PC-3 (cell line): ENCODE data around the gene NEURL1B. TPM values are rescaled to one million over a fixed set of nuclear protein-coding genes. Genes with fewer than 3 reads are reported as not detected.

ENCODE experiments used
- ATAC-seq: fragments of 200-7000 bp; cut with Tn5 transposase; 2 replicates; pipeline ENCODE4 v1.9.1; 2020; ENCODE audit warnings: mild to moderate bottlenecking, moderate library complexity
- BruUV-seq: library from RNA; stranded (reverse); fragments of 400-500 nt; replicated peaks from 2 replicates; lab custom pipeline; 2021; lab: Mats Ljungman, UMichigan
- CTCF ChIA-PET: fragments of 300-600 bp; sonication (Branson Sonifier 250); formaldehyde crosslinking; loops from one replicate; lab custom pipeline; 2022; ENCODE audit warnings: antibody characterized with exemption; lab: Charles Lee
- POLR2A ChIA-PET: fragments of 300-600 bp; sonication (Branson Sonifier 250); formaldehyde crosslinking; loops from one replicate; lab custom pipeline; 2022; ENCODE audit warnings: antibody characterized with exemption; ENCODE audit not compliant: unreplicated experiment; lab: Charles Lee
- DNase-seq: peaks from one replicate; pipeline ENCODE4 v3.0.0-alpha.2; 2015
- H2AFZ ChIP-seq: fragments of 300-600 bp; sonication (generic); 2 replicates; pipeline ENCODE4 v1.6.0; 2016; ENCODE audit warnings: antibody characterized with exemption, low read length
- H3F3A ChIP-seq: fragments of 300-600 bp; sonication (generic); one replicate; pipeline ENCODE4 v1.6.0; 2017; ENCODE audit warnings: antibody characterized with exemption, low read length, control low read depth, mild to moderate bottlenecking; ENCODE audit not compliant: unreplicated experiment
- H3K27ac ChIP-seq: fragments of 300-600 bp; sonication (generic); 2 replicates; pipeline ENCODE4 v1.5.1; 2016; ENCODE audit warnings: mild to moderate bottlenecking, low read length
- H3K27me3 ChIP-seq: fragments of 300-600 bp; sonication (generic); 2 replicates; pipeline ENCODE4 v1.6.1; 2016; ENCODE audit warnings: low read length, mixed read lengths
- H3K36me3 ChIP-seq: fragments of 300-600 bp; sonication (generic); 2 replicates; pipeline ENCODE4 v1.6.1; 2016; ENCODE audit warnings: low read depth, mixed run types, low read length, mixed read lengths
- H3K4me1 ChIP-seq: fragments of 300-600 bp; sonication (generic); 2 replicates; pipeline ENCODE4 v1.5.1; 2016; ENCODE audit warnings: low read length; ENCODE audit not compliant: insufficient read depth
- H3K4me2 ChIP-seq: fragments of 300-600 bp; sonication (generic); 2 replicates; pipeline ENCODE4 v1.6.0; 2016; ENCODE audit warnings: low read length
- H3K4me3 ChIP-seq: fragments of 300-600 bp; sonication (generic); 2 replicates; pipeline ENCODE4 v1.5.1; 2016; ENCODE audit warnings: mild to moderate bottlenecking, low read length, mixed read lengths
- H3K79me2 ChIP-seq: fragments of 300-600 bp; sonication (generic); 2 replicates; pipeline ENCODE4 v1.6.1; 2017; ENCODE audit warnings: low read length, mixed read lengths
- H3K9ac ChIP-seq: fragments of 300-600 bp; sonication (generic); 2 replicates; pipeline ENCODE4 v1.6.0; 2016; ENCODE audit warnings: mild to moderate bottlenecking, low read length
- H3K9me2 ChIP-seq: fragments of 300-600 bp; sonication (generic); replicated peaks from 2 replicates; pipeline ENCODE4 v1.6.1; 2016; ENCODE audit warnings: mixed run types, low read length, mixed read lengths
- H3K9me3 ChIP-seq: fragments of 300-600 bp; sonication (generic); 2 replicates; pipeline ENCODE4 v1.6.1; 2016; ENCODE audit warnings: low read length, mixed read lengths
- H4K20me1 ChIP-seq: fragments of 300-600 bp; sonication (generic); 2 replicates; pipeline ENCODE4 v1.6.1; 2016; ENCODE audit warnings: low read length, mixed read lengths
- EZH2 ChIP-seq: fragments of 300-600 bp; sonication (generic); IDR thresholded peaks from one replicate; pipeline ENCODE4 v1.6.1; 2017; ENCODE audit warnings: antibody characterized with exemption, mild to moderate bottlenecking, low read length; ENCODE audit not compliant: unreplicated experiment
- EZH2phosphoT487 ChIP-seq: fragments of 300-600 bp; sonication (generic); IDR thresholded peaks from 2 replicates; pipeline ENCODE4 v1.6.1; 2018; ENCODE audit warnings: mild to moderate bottlenecking, antibody characterized with exemption, low read length, borderline replicate concordance
- intact Hi-C: fragments of 100-400 bp; cut with micrococcal nuclease; formaldehyde crosslinking; loops from 2 replicates; pipeline ENCODE4 v1.9.0; 2023
- total RNA-seq: library from RNA; depleted of rRNA; stranded (reverse); fragments of >200 nt; gene quantifications from 2 replicates; pipeline ENCODE4 v1.2.3, GENCODE V29; 2014
- TF ChIP-seq, protein P1 (sequence below): fragments of 300-600 bp; sonication (generic); conservative IDR thresholded peaks from 2 replicates; pipeline ENCODE4 v1.5.1; 2017; ENCODE audit warnings: antibody characterized with exemption, low read depth, mild to moderate bottlenecking, low read length

Gene NEURL1B
- total RNA-seq, 1 experiment from 2014 or later: 0.95 TPM

DNA sequence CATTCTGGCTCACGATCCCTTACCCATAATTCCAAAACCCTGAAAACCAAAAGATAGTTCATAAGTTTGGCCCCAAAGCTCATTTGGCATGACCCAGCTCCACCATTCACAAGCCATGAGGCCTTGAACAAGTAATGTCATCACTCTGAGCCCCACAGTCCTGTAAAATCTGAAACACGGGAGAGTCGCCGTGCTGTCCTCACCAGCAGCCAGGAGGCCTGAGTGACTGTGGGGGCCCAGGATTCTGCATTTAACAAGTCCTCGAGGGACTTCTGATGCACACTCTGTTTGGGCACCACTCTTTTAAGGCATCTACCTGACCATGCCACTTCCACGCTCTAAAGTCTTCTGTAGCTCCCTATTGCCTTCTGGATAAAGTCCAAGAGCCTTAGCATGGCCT lies 89.2 kb downstream of the NEURL1B start:
- no peak for ATAC-seq
- BruUV-seq: no TSS peak
- CTCF ChIA-PET: no interaction called here
- Histone ChIP-seq H3K9me3 (no peaks in the 10 kb centered on the region), H3F3A (no peaks in the 10 kb centered on the region), H3K4me2 (no peak overlapping the region), H3K4me3 (no peak overlapping the region), H4K20me1 (no peaks in the 10 kb centered on the region), H3K36me3 (no peaks in the 10 kb centered on the region), H3K27me3 (no peaks in the 10 kb centered on the region), H3K79me2 (no peaks in the 10 kb centered on the region), H3K27ac (no peak overlapping the region), H3K9ac (no peak overlapping the region), H3K4me1 (peaks cover 9% of the 10 kb centered on the region), H3K9me2 (no peaks in the 10 kb centered on the region), H2AFZ (no peak overlapping the region)
- DNase-seq: no peak
- POLR2A ChIA-PET: no interaction called here
- TF ChIP-seq, protein P1, sequence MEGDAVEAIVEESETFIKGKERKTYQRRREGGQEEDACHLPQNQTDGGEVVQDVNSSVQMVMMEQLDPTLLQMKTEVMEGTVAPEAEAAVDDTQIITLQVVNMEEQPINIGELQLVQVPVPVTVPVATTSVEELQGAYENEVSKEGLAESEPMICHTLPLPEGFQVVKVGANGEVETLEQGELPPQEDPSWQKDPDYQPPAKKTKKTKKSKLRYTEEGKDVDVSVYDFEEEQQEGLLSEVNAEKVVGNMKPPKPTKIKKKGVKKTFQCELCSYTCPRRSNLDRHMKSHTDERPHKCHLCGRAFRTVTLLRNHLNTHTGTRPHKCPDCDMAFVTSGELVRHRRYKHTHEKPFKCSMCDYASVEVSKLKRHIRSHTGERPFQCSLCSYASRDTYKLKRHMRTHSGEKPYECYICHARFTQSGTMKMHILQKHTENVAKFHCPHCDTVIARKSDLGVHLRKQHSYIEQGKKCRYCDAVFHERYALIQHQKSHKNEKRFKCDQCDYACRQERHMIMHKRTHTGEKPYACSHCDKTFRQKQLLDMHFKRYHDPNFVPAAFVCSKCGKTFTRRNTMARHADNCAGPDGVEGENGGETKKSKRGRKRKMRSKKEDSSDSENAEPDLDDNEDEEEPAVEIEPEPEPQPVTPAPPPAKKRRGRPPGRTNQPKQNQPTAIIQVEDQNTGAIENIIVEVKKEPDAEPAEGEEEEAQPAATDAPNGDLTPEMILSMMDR: no peak
- TF ChIP-seq EZH2phosphoT487 (no peak), EZH2 (no peak)
- intact Hi-C loops: no loop called here

DNA sequence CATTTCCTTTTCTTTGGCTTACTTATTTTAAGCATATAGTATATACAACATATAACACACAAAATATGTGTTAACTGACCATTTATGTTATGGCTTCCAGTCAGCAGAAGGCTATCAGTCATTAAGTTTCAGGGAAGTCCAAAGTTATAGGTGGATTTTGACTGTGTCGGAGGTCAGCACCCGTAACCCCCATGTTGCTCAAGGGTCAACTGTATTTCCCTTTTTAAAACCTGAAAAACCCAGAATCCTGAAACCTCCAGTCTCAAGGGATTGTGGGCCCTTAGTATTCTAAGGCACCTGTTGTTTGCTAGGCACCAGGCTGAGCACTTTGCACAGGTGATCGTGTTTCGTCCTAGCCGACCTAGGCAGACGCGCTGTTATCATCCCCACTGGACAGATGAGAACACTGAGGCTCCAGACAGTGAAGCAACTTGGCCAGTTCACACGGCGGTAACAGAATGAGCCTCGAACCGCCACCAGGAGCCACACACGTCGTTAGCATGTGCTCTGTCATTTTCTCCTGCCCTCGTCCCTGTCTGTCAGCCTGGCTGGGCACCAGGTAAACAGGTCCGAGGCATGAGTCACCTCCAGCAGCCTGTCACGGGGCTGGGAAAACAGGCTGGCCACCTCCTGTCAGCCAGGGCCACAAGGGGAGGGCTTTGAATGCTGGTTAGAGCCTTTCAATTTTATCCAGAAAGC lies 90.1 kb downstream of the NEURL1B start:
- TF ChIP-seq, protein P1: no peak
- DNase-seq (peak; percentile 88), ATAC-seq (peak; percentile 98)
- no peaks in the 10 kb centered on the region for H3K9me2 ChIP-seq
- no peaks in the 10 kb centered on the region for H3K9me3 ChIP-seq
- peaks cover 9% of the 10 kb centered on the region for H3K4me1 ChIP-seq
- BruUV-seq: no TSS peak
- H3K9ac ChIP-seq: no peak overlapping the region
- no peaks in the 10 kb centered on the region for H3K79me2 ChIP-seq
- H3F3A ChIP-seq: no peaks in the 10 kb centered on the region
- H4K20me1 ChIP-seq: no peaks in the 10 kb centered on the region
- H3K27ac ChIP-seq: no peak overlapping the region
- peak overlapping the region; percentile 19; the same call in 1 of the 2 replicates for H2AFZ ChIP-seq
- no peaks in the 10 kb centered on the region for H3K27me3 ChIP-seq
- H3K36me3 ChIP-seq: no peaks in the 10 kb centered on the region
- ChIA-PET POLR2A (no interaction called here), CTCF (no interaction called here)
- no peak overlapping the region for H3K4me3 ChIP-seq
- intact Hi-C loops: no loop called here
- no peak overlapping the region for H3K4me2 ChIP-seq

GRCh38 chr5:172731680-172732074 lies 90.6 kb downstream of the NEURL1B start:
- Histone ChIP-seq H4K20me1 (no peaks in the 10 kb centered on the region), H3K4me1 (peaks cover 9% of the 10 kb centered on the region), H3K9me3 (no peaks in the 10 kb centered on the region), H3K27ac (no peak overlapping the region), H3K4me3 (no peak overlapping the region), H3F3A (no peaks in the 10 kb centered on the region), H3K27me3 (no peaks in the 10 kb centered on the region), H3K9ac (no peak overlapping the region), H3K36me3 (no peaks in the 10 kb centered on the region), H3K4me2 (0 out of 2 replicates have a peak overlapping the region, but pooled peaks have one; percentile 19), H2AFZ (peak overlapping the region; percentile 3; the same call in 1 of the 2 replicates), H3K79me2 (no peaks in the 10 kb centered on the region), H3K9me2 (no peaks in the 10 kb centered on the region)
- CTCF ChIA-PET: no interaction called here
- BruUV-seq: no TSS peak
- DNase-seq (no peak), ATAC-seq (no peak)
- intact Hi-C loops: no loop called here
- TF ChIP-seq EZH2 (no peak), EZH2phosphoT487 (no peak)
- TF ChIP-seq, protein P1: no peak
- POLR2A ChIA-PET: no interaction called here
